Keratinocyte (primary cell): ENCODE data around the gene EGFL7.

Experiments used
- CTCF ChIP-seq, 3 experiments: IDR thresholded peaks in 1 of 3; conservative IDR thresholded peaks in 1 of 3; optimal IDR thresholded peaks in 1 of 3; 2 replicates in 2 of 3; 3 replicates in 1 of 3; pipeline versions ENCODE3 to v1.5.1; 2011; ENCODE audit warnings: low read length in 3 of 3, mild to moderate bottlenecking in 3 of 3, moderate library complexity in 2 of 3, control low read depth in 1 of 3, inconsistent platforms in 1 of 3; ENCODE audit not compliant: insufficient read depth in 2 of 3; ENCODE audit errors: extremely low read depth in 1 of 3
- EZH2 ChIP-seq: IDR thresholded peaks from one replicate; pipeline ENCODE4 v1.6.1; 2012; ENCODE audit warnings: inconsistent platforms, mild to moderate bottlenecking, low read length, moderate library complexity

- no peak for TF ChIP-seq CTCF (optimal IDR thresholded peaks at IDR 0.05 in 1 of 3, IDR thresholded peaks at IDR 0.05 in 1 of 3, conservative IDR thresholded peaks at IDR 0.05 in 1 of 3; ENCODE audit: extremely low read depth in 1 of 3, insufficient read depth in 2 of 3, low read length in 3 of 3)
- TF ChIP-seq EZH2: no peak
Observed at GRCh38 chr9:136695435-136695895, 32.7 kb downstream of the EGFL7 start.
